HG03432 (cell line): ENCODE measurements around the gene FOXI1.
"Not testable (repeated sequence)": the region's sequence is repeated elsewhere in the genome, so short reads cannot be mapped to it uniquely, and the experiment has no call there.

Source experiments
- ATAC-seq: cut with Tn5 transposase; IDR thresholded peaks from one replicate; pipeline ENCODE4 v1.9.1; 2021; ENCODE audit warnings: mild to moderate bottlenecking, moderate library complexity; ENCODE audit not compliant: unreplicated experiment

Gene FOXI1

DNA sequence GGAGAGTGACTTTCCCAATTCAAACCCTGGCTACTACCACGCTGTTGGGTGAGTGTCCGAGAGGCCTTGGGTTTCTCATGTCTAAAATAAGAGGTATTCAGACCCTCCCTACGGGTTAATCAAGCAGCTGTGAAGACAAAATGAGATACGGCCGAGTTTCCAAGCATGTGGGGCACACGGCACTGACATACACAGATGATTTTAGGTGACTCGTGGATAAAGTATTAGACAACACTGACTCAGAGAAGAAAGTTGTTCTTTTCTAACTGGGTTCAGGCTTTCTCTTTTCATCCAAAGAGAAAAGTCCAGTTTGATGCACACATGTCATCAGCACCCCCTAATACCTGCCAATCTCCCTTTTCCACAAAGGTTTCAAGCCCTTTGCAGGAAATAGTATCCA lies 15.6 kb downstream of the FOXI1 start:
- ATAC-seq, result no peak

DNA sequence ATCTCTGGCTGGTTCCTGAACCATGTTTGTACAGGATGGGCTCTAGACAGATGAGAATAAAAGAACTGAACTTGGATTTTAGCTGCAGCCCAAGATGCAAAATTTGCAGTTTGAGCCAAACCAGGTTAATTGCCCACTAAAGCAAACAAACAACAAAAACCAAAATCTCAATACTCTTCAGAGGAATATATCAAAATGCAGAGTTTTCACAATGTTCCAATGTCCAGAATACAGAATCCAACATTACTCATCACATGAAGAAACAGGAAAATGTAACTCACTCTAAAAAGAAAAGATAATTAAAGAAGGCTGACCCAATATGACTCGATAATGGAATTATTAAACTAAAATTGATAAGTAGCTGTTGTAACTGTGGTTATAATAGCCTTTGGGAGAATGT lies 20.4 kb downstream of the FOXI1 start:
- ATAC-seq, result no peak

DNA sequence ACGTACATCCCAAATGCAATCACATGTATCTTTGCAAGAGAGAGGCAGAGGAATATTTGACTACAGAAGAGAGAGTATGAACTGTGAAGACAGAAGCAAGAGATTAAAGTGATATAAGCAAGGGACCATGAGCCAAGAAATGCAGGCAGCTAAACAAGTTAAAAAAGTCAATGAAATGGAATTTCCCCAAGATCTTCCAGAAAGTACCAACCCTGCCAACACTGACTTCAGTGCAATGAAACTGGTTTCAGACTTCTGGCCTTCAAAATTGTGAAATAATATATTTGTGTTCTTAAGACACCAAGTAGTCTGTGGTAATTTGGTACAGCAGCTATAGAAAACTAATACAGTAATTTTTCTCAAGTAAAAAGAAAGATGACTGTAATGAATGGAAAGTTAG lies 20.9 kb downstream of the FOXI1 start:
- ATAC-seq, result no peak

- ATAC-seq, result no peak
These were observed 25.5 kb downstream of the FOXI1 start for GRCh38 chr5:170131235-170131634.

DNA sequence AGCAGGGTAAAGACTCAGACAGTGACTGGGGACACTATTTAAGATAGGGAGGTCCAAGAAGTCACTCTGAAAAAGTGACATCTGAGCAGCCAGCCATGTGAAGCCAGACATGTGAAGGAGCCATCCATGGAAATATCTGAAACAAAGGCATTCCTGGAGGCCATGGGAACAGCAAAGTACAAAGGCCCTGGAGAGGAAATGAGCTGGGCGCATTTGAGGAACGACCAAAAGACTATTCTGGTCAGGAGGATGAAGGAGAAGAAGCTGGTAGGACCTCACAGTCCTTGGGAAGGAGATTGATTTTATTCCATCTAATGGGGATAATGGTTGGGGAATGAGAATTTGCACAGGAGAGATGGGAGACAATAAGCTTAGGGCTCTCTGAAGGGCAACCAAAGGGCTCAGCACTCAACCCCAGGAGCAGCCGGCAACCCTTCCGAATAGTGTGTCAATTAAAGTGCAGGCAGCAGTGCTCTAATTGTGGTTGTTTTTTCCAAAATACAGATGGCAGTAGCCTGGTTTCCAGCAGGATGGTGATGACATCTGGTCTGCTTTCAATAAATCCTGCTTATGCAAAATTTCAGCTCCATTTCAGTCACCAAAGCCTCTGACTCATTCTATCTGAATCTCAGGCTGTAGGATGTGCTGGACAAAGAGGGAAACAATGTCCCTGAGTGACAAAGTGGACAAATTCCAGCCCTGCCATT lies 26.7 kb downstream of the FOXI1 start:
- ATAC-seq, result no peak

GRCh38 chr5:170132976-170133448 lies 27.3 kb downstream of the FOXI1 start:
- no peak for ATAC-seq

DNA sequence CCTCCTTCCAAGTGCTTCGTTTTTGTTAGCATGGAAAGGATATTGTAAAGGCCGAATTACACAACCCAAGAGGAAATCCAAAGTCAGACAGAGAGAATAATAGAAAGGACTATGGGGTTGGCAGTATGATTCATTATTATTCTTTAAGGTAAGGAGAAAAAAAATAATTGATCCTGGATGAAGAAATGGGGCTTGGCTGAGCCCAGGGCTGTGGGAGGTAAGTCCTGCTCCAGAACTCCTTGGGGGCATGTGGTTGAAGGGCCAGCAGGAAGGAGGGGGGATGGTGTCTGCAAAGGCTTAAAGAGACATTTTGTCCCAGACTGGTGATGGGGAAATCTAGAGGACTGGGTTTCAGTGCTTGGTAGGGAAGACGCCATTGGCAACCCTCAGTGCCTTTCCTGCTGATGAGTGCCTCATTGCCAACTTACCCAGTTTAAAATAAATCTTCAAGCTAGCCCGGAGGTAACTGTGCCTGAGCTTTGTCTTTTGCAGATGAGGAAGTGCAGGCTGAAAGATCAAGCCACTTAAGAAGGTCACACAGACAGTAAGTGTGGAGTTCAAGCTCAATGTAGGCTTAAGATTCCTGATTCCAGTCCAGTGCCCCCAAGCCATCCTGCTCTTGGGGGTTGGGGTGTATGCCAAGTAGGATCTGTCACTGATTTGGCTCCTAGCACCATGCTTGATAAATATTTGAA lies 30.2 kb downstream of the FOXI1 start:
- ATAC-seq, result no peak

DNA sequence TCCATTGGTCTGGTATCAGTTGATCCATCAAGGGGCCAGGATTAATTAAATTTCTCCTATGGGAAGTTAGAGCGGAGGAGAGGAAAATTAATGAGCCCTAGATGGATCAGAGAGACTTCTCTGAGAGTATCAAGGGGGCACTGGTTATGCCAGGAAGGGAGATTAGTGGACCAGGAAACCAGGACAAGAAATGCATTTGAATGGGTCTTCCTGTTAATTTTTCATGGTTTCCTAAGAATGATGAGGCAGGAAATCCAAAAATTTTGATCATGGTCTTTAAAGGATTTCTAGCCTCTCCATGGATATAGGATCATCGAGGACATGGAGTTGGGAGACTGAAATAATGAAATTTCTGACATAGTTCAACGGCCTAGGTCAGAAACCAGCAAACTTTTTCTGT lies 30.8 kb downstream of the FOXI1 start:
- no peak for ATAC-seq

DNA sequence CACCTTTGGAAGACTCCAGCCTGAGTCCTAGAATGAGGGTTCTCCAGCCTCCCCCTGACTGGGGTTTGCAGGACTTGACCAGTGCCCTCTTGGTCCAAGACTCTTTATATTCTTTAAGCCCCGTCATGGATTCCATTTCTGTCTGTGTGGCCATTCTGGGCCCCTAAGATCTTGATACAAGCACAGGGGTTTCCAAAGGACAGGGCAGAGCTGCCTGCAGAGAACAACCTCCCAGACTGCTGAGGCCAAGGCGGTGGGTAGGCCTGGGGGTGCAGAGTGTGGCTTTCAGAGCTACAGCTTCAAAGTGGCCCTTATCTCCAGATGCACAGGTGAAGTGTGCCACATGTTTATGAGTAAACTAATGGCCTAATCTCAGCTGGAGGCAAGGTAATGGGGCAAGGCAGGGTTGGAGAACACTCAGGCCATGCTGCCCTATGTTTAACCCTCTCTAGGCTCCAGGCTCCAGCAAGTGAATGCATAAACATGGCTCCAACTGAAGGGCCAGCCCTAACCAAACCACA lies 32.1 kb downstream of the FOXI1 start:
- no peak for ATAC-seq

- no peak for ATAC-seq
These were observed 32.6 kb downstream of the FOXI1 start for GRCh38 chr5:170138273-170138672.

DNA sequence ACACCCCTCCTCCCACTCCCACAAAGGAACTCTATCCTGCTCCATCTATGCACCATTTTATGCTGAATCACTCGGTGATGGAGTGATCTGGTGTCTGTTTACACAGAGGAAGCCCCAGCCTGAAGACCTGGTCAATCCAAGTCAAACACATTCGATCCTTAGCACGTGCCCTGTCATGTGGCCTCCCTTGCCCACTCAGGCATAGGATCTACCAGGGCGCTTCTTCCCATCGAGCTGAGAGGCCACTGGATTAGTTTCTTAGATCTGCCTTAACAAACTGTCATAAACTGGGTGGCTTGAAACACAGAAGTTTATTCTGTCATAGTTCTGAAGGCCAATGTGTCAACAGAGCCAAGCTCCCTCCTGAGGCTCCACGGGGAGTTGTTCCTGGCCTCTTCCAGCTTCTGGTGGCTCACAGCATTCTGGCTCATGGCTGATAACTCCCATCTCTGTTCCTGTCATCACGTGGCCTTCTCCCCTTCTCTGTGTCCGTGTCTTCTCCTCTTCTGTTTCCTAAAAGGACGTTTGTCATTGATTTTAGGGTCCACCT lies 34.2 kb downstream of the FOXI1 start:
- no peak for ATAC-seq

DNA sequence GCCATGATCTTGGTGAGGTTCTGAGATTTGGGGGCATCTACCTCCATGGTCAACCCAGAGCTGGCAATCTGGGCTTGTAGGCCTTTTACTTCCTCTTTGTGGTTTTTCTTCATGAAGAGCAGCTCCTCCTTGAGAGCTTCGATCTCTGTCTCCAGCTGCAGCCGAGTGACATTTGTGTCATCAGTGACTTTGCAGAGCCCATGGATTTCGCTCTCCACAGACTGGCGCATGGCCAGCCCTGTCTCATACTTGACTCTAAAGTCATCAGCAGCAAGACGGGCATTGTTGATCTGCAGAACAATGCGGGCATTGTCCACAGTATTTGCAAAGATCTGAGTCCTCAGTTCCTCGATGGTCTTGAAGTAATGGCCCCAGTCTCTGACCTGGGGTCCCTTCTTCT lies 35.5 kb downstream of the FOXI1 start:
- ATAC-seq, result not testable (repeated sequence)

GRCh38 chr5:170141636-170142035 lies 35.9 kb downstream of the FOXI1 start:
- ATAC-seq, result no peak

GRCh38 chr5:170142196-170142595 lies 36.5 kb downstream of the FOXI1 start:
- ATAC-seq, result no peak

DNA sequence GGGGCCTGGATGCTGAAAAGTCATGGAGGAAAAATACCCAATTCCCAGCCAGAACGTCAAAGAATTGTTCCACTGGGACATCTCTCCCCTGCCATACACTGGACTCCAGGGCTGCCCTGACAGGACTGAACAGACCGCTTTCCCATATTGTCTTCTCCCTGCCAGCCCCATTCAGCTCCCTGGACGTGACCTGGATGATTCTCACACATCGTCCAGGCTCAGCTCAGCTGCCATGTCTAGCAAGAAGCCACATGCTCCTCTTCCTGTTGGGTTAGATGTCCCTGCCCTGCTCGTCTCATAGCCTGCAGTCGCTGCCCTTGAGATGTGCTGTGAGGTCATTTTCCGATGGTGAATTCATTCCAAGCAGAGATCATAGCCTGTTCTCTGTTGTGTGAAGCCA lies 37.4 kb downstream of the FOXI1 start:
- ATAC-seq, result no peak

- ATAC-seq, result no peak
These were observed 38.0 kb downstream of the FOXI1 start for GRCh38 chr5:170143710-170144109.

GRCh38 chr5:170144286-170145023 lies 38.8 kb downstream of the FOXI1 start:
- no peak for ATAC-seq

DNA sequence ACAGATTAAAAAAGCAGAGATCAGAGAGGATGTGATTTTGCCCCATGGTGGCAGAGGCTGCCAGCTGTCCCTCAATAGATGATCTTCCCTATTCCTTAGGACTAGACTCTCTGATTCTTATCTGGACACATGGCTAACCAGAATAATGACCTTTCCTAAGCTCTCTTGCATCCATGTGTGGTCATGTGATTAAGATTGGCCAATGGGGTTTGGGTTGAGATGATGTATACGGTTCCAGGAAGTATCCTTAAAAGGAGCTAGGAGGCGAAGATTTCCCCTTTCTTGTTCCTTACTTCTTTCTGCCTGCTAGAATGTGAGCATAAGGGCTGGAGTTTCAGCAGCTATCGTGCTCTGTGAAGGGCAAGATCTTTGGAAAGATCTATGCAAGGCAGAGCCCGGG lies 39.8 kb downstream of the FOXI1 start:
- no peak for ATAC-seq

DNA sequence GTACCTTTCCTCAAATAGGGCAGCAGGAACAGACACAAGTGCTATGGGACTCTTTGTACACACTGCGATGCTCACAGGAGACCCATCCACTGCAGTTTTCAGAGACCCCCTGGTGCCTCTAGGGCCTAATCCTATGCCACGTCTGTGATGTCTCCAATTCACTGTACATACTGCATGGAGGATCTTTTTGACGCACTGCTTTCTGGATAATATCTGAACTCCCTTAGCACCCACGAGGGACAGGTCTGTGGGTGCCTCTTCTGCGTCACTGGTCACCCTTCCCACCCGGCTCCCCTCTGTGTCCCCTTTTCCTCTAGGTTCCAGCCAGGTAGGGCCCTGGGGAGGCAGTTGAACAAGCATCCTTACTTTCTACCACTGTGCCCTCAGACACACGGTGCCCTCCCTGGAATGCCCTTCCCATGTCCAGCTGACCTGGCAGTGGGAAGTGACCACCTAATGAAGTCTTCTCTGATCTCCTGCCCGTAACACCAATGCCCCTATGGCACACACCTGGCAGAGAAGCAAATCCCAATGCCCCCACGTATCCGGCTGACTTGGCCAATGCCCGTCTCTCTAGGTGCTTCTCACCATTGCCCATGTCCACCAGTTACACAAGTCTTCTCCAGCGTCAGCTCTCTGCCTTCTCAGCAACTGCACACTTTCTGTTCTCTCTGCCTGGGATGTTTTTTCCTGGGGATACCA lies 41.5 kb downstream of the FOXI1 start:
- ATAC-seq, result no peak

DNA sequence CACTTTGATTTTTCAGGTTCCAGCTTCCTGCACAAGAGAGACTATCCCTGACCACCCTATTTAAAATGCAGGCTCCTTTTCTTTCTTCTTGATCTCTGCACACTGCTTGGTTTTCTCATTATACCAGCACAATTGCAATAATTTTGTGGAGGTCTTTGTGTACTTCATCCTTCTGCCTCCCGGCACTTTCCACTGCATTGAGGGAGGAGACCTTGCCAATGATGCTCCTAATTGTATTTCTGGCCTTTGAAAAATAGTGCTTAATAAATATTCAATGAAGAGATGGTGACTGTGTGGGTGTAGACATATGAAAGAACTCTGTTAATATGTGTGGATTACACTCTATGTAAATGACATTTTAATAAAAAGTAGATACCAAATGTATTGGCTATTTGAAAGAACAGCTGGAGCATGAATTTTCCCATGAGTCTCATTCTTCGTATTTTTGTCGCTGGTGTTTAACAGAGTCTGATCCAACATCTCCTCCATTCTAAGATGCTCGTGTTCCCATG lies 42.1 kb downstream of the FOXI1 start:
- ATAC-seq, result no peak
